ENCODE measurements around the gene ATP1A1. TPM values are rescaled to one million over a fixed set of nuclear protein-coding genes. Genes with fewer than 3 reads are reported as not detected.

The ATP1A1 gene
- polyA plus RNA-seq, 4 donors, result 836 to 975 (median 922) TPM

GRCh38 chr1:116386042-116386441 is 13.0 kb downstream of the ATP1A1 start:
- no peak for DNase-seq (ENCODE audit: low read depth in 4 of 4, low spot score in 2 of 4)

DNA sequence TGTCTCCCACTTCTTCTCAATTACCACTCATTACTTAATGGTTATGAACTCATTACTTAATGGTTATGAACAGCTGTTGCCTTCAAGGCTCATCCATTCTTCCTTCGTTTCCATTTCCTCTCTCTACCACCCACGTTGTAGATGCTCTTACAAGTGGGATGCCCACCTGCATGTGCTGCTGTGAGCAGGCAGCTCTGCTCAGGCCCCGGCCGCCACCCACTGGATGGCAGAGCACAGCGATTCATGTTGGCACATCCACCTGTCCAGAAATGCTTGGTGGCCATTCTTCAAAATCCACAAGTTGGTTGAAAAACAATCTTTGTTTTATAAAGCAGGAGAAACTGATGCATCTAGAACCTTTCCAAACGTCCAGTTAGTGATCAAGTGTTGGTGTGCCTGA is 14.5 kb downstream of the ATP1A1 start:
- DNase-seq (ENCODE audit: low read depth in 4 of 4, low spot score in 2 of 4), result no peak

GRCh38 chr1:116388122-116388521 is 15.1 kb downstream of the ATP1A1 start:
- no peak for DNase-seq (ENCODE audit: low read depth in 4 of 4, low spot score in 2 of 4)

DNA sequence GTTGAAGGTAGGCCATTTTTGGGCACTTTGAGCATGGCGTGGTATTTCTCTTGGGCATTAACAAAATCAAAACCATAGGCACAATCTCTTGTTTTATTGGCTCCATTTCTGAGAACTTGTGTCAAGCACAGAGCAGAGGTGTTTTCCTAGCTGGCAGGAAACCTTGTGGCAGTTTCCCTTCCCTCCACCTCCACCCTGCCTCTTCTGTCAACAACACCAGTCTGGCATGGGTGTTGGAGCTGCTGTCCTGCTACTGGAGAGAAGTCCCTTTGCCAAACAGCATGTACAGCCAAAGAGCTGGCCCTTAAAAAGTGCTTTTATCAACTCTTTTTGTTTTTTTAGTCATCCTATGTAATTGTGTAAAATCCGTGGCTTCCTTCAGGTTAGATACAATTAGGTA is 16.0 kb downstream of the ATP1A1 start:
- DNase-seq (ENCODE audit: low read depth in 4 of 4, low spot score in 2 of 4), result no peak

DNA sequence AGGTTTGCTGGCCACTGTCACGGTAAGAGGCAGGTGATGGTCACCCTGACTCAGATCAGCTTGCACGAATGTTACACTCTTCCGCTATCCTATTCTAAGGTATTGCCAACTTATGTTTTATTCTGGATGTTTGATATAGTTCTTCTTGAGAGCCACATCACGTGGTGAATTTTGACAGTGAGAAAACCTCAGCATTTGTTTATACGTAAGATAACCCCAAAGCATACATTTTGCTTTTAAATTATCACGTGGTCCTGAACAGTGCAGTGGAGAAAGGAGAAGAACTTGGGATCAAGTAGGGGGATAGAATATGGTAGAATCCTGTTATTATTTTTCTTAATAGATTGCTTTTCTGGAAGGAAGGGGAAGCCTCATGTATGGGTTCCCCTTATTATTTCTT is 16.6 kb downstream of the ATP1A1 start:
- DNase-seq (ENCODE audit: low read depth in 4 of 4, low spot score in 2 of 4), result no peak

- no peak for DNase-seq (ENCODE audit: low read depth in 4 of 4, low spot score in 2 of 4)
Measured at GRCh38 chr1:116390195-116390594, 17.2 kb downstream of the ATP1A1 start.

DNA sequence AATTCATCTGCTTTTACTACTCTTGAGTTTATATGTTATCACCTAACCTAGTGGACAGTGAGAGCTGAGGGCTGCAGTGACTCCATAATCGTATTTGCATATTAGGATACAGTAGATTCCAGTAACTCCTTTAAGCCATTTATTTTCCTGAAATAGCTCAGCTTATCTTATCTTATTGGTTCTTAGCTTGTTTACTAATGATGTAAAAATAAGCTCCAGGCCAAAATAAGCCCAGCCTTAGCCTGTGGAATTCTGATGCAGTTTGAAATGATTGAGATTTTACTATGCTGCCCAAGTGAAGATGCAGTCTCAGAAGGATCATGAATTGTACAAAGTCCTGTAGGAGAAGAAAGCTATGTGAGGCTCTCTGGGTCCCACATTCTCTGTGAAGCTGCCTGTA is 18.1 kb downstream of the ATP1A1 start:
- no peak for DNase-seq (ENCODE audit: low read depth in 4 of 4, low spot score in 2 of 4)

DNA sequence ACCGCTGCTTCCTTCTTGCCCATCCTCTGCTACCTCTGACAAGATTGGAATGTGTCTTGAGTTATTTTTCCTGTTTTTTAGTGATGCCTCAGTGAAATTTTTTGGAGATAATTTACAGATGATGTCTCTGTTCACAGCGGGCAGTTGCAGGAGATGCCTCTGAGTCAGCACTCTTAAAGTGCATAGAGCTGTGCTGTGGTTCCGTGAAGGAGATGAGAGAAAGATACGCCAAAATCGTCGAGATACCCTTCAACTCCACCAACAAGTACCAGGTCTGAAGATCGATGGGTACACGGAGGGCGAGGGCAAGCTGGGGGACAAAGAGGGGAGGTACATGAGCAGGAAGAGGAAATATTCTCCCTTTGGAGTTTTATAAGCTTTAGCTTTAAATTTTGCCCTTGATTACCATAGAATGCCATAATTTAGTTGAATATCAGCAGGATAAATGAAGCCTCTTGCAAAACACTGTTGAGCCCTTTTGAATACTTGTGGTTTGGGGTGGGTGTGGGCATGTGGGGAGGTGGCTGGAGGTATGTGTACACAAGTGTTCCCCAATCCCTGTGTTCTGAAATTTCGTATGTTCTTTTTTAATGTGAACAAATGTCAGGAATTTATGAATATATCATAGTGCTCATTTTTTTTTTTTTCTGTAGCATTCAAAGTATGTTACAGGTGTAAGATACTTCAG is 19.8 kb downstream of the ATP1A1 start:
- no peak for DNase-seq (ENCODE audit: low read depth in 4 of 4, low spot score in 2 of 4)

DNA sequence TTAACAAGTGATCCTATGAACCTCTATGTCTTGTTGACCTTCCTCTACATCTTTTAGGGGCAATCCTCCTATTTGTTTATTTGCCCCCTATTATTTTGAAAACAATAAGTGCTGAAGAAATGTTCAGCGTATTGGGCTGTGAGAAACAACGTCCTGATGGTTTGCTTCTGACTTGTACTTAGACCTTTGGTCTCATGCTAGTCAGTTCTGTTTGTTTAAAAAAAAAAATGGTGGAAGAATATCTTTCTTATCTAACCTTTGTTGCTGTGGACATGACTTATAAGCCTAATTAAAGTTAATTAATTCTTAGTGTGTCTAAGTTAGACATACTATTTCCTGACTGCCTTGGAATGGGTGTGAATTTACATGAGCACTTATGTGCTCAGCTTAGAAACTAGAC is 20.7 kb downstream of the ATP1A1 start:
- no peak for DNase-seq (ENCODE audit: low read depth in 4 of 4, low spot score in 2 of 4)

DNA sequence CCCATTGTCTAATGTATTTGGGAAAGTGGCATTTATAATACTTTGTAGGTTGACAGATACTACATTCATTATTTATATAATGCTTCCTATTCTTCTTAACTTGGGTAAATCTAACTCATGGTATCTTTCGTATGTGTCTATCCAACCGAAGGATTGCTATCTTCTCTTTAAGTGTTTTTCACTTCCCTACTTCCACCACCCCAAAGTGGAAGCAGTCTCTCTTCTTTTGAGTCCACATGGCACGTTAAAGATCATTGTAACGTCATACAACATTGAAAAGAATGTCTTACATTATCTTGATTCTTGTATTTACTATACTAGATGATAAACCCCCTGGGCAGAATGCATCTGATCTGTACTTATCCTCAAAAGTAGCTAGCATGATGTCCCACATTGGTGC is 21.2 kb downstream of the ATP1A1 start:
- DNase-seq (ENCODE audit: low read depth in 4 of 4, low spot score in 2 of 4), result no peak

GRCh38 chr1:116396769-116397168 is 23.7 kb downstream of the ATP1A1 start:
- DNase-seq (ENCODE audit: low read depth in 4 of 4, low spot score in 2 of 4), result no peak

- no peak for DNase-seq (ENCODE audit: low read depth in 4 of 4, low spot score in 2 of 4)
Measured at GRCh38 chr1:116397728-116398127, 24.7 kb downstream of the ATP1A1 start.

GRCh38 chr1:116400780-116401179 is 27.7 kb downstream of the ATP1A1 start:
- DNase-seq (ENCODE audit: low read depth in 4 of 4, low spot score in 2 of 4), result no peak

- no peak for DNase-seq (ENCODE audit: low read depth in 4 of 4, low spot score in 2 of 4)
Measured at GRCh38 chr1:116401646-116402176, 28.7 kb downstream of the ATP1A1 start.

- DNase-seq (ENCODE audit: low read depth in 4 of 4, low spot score in 2 of 4), result no peak
Measured at GRCh38 chr1:116402333-116402732, 29.3 kb downstream of the ATP1A1 start.

DNA sequence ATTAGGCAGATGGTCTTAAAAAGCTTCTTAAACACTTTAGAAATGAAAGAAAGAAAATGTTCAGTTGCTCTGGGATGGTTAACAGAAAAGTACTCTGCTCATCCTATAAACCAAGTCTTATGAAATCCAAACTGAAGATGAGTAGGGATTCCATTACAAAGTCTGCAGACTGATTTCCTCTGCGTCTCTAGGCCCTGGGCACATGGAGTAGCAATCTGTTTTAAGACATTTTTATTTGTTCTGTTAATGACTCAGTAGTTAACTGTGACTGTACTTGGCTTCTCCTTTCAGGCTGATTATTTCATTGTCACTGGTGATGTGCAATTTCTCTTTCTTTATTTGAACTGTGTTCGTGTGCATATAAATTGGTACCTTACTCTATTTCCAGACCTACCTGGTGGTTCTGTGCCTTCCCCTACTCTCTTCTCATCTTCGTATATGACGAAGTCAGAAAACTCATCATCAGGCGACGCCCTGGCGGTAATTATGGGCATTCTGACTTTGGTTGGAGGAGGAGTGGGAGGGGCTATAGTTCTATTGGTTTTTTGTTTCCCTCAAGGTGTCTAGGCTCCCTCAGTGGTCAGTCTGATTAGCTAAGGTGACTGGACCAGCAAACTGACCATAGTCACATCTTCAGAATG is 30.6 kb downstream of the ATP1A1 start:
- no peak for DNase-seq (ENCODE audit: low read depth in 4 of 4, low spot score in 2 of 4)

DNA sequence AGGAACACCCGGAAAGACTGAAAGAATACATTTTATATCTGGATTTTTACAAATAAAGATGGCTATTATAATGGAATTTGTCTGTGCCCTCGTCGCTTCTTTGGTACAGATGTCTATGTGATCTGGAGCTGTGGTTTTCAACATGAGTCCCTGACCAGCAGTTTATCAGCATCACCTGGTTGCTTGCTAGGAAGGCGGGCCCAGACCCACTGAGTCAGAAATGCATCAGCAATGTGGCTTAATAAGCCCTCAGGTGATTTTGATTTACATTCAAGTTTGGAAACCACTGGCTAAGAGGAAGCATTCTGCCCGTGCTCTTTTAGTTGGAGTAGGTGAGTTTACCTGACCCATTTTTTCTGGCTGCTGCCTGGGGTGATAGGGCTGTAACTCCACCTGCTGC is 31.7 kb downstream of the ATP1A1 start:
- no peak for DNase-seq (ENCODE audit: low read depth in 4 of 4, low spot score in 2 of 4)

- no peak for DNase-seq (ENCODE audit: low read depth in 4 of 4, low spot score in 2 of 4)
Measured at GRCh38 chr1:116405241-116406135, 32.4 kb downstream of the ATP1A1 start.

GRCh38 chr1:116407033-116407432 is 34.0 kb downstream of the ATP1A1 start:
- DNase-seq (ENCODE audit: low read depth in 4 of 4, low spot score in 2 of 4), result no peak

DNA sequence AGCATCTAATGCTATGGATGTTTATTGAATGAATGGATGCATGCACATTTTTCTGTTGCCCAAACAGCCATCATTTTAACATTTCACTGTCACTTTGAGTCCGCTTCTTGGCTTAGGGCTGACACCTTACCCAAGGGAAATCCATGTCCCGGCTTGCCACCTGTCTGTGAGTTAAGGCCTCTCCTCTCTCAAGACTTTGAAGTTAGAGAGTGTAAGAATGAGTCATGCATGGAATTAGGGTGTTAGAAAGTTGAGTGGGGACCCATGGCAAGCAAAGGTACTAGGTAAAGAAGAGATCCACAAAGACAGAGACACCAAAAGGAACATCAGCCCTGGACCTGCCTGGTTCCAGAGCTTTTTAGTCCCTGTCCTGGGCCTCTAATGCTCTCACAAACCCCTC is 35.1 kb downstream of the ATP1A1 start:
- no peak for DNase-seq (ENCODE audit: low read depth in 4 of 4, low spot score in 2 of 4)

Measured in left renal cortex interstitium (tissue), 4 donors.